ENCODE measurements around the gene NEUROG3. TPM values are rescaled to one million over a fixed set of nuclear protein-coding genes. Genes with fewer than 3 reads are reported as not detected.

NEUROG3 gene
- polyA plus RNA-seq, 1 experiment, result not detected

DNA sequence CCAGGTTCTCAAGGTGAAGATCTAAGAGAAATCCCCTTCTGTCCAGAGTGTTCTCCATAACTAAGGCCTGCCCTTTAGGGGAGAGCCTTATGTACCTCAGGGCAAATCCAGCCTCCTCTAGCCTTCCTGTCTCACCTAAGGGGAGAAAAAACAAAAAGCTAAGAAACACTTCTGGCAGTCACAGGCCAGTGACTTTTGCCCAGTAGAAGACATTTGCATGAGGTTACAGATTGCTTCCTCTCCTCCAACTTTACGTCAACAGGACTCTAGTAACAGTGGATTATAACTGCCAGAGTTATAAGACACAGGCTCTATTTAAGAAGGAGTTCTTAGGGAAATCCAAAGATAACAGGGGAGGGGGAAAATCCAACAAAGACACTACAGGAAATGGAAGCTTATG lies 40.9 kb upstream of the NEUROG3 start:
- H3K36me3 ChIP-seq (ENCODE audit: control insufficient read depth, insufficient read depth, low read length), result no peaks in the 10 kb centered on the region
- H3K27me3 ChIP-seq (ENCODE audit: control insufficient read depth, insufficient read depth, low read length), result peaks cover 12% of the 10 kb centered on the region
- ChIA-PET CTCF (interaction anchor here (1.5 to 1.9 kb wide), 2 partner anchors 15 to 18 kb away, joined by 5 to 6 read pairs; no protein-coding TSS in a partner anchor), POLR2A (no interaction called here)
- TF ChIP-seq, protein P1, sequence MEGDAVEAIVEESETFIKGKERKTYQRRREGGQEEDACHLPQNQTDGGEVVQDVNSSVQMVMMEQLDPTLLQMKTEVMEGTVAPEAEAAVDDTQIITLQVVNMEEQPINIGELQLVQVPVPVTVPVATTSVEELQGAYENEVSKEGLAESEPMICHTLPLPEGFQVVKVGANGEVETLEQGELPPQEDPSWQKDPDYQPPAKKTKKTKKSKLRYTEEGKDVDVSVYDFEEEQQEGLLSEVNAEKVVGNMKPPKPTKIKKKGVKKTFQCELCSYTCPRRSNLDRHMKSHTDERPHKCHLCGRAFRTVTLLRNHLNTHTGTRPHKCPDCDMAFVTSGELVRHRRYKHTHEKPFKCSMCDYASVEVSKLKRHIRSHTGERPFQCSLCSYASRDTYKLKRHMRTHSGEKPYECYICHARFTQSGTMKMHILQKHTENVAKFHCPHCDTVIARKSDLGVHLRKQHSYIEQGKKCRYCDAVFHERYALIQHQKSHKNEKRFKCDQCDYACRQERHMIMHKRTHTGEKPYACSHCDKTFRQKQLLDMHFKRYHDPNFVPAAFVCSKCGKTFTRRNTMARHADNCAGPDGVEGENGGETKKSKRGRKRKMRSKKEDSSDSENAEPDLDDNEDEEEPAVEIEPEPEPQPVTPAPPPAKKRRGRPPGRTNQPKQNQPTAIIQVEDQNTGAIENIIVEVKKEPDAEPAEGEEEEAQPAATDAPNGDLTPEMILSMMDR (IDR thresholded peaks at IDR 0.05; ENCODE audit: insufficient read depth, low read depth, low read length), result no peak
- no peak overlapping the region for H3K4me3 ChIP-seq (ENCODE audit: low read depth, low read length)
- DNase-seq (ENCODE audit: low read depth), result no peak

DNA sequence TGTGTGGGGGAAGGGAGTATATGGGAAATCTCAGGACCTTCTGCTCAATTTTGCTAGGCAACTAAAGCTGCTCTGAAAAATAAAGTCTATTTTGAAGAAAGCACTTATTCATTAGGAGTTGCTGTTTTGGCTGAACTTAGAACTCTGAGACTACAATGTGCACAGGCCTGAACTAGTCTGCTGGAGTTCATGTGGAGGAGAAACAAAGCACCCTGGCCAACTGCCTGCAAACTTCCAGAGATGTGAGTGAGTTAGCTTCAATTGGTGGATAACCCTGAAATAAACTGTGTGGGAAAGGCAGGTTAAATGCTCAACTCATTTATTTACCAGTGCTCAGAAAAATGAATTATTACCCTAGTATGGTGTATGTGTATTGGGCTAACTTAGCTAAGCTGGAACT lies 39.5 kb upstream of the NEUROG3 start:
- Histone ChIP-seq H3K36me3 (ENCODE audit: control insufficient read depth, insufficient read depth, low read length) (no peaks in the 10 kb centered on the region), H3K4me3 (ENCODE audit: low read depth, low read length) (no peak overlapping the region), H3K27me3 (ENCODE audit: control insufficient read depth, insufficient read depth, low read length) (peaks cover 8% of the 10 kb centered on the region)
- TF ChIP-seq, protein P1 (IDR thresholded peaks at IDR 0.05; ENCODE audit: insufficient read depth, low read depth, low read length), result no peak
- POLR2A ChIA-PET, result no interaction called here
- CTCF ChIA-PET, result interaction anchor here (1.2 to 1.9 kb wide), 3 partner anchors 17 to 30 kb away, joined by 3 to 6 read pairs (median 5); no protein-coding TSS in a partner anchor
- DNase-seq (ENCODE audit: low read depth), result no peak

DNA sequence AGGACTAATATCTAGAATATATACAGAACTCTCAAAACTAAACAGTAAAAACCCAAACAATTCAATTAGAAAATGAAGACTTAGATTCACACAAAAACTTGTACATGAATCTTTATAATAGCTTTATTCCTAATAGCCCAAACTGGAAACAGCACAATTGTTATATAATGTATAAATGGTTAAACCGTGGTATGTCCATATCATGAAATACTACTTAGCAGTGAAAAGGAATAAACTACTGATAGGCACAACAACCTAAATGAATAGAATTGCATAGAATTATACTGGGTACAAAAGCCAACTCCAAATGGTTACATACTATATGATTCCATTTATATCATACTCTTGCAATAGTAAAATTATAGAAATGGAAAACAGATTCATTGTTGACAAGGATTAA lies 35.9 kb upstream of the NEUROG3 start:
- CTCF ChIA-PET, result interaction anchor here (0.6 kb wide), 1 partner anchor 102 kb away, joined by 3 read pairs; no protein-coding TSS in a partner anchor
- POLR2A ChIA-PET, result no interaction called here
- TF ChIP-seq, protein P1 (IDR thresholded peaks at IDR 0.05; ENCODE audit: insufficient read depth, low read depth, low read length), result no peak
- H3K36me3 ChIP-seq (ENCODE audit: control insufficient read depth, insufficient read depth, low read length), result no peaks in the 10 kb centered on the region
- H3K27me3 ChIP-seq (ENCODE audit: control insufficient read depth, insufficient read depth, low read length), result 0 out of 2 replicates have a peak, but pooled peaks cover under 1% of the 10 kb centered on the region
- no peak for DNase-seq (ENCODE audit: low read depth)
- H3K4me3 ChIP-seq (ENCODE audit: low read depth, low read length), result no peak overlapping the region

DNA sequence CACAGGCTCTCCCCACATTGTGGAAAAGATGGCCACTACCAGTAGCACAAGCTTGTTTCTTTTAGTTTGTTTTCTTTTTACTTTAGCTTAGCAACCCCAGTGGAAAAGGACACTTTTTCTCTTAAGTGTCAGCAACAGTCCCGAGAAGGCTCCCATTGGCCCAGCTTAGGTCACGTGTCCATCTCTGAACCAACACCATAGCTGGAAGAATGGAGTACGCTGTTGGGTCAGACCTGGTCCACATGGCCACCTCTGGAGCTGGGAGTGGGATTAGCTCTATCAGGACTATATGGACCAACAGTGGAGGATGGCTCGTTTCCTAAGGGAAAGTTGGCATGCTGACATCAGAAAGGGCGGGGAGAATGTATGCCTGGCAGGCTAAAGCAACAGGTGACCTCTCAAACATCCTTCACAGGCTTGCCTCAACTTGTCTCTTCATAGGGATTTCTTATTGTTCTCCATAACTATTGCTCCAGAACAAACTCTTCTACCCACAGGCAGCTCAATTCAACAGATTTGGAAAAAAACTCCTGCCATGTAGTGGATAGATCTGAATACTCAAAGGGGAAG lies 27.6 kb upstream of the NEUROG3 start:
- CTCF ChIA-PET, result interaction anchor here (0.6 kb wide), 1 partner anchor 54 kb away, joined by 3 read pairs; no protein-coding TSS in a partner anchor

GRCh38 chr10:69588358-69588757 lies 15.1 kb upstream of the NEUROG3 start:
- CTCF ChIA-PET, result interaction anchor here (1.6 kb wide), 1 partner anchor 57 kb away, joined by 4 read pairs; no protein-coding TSS in a partner anchor
- POLR2A ChIA-PET, result no interaction called here
- TF ChIP-seq, protein P1 (IDR thresholded peaks at IDR 0.05; ENCODE audit: insufficient read depth, low read depth, low read length), result no peak
- no peak for DNase-seq (ENCODE audit: low read depth)
- 0 out of 2 replicates have a peak, but pooled peaks cover under 1% of the 10 kb centered on the region for H3K27me3 ChIP-seq (ENCODE audit: control insufficient read depth, insufficient read depth, low read length)
- no peak overlapping the region for H3K4me3 ChIP-seq (ENCODE audit: low read depth, low read length)
- H3K36me3 ChIP-seq (ENCODE audit: control insufficient read depth, insufficient read depth, low read length), result no peaks in the 10 kb centered on the region

More for the DNA sequence above, 27.6 kb upstream of the NEUROG3 start:
- no peak for DNase-seq (ENCODE audit: low read depth)
- Histone ChIP-seq H3K36me3 (ENCODE audit: control insufficient read depth, insufficient read depth, low read length) (no peaks in the 10 kb centered on the region), H3K4me3 (ENCODE audit: low read depth, low read length) (no peak overlapping the region), H3K27me3 (ENCODE audit: control insufficient read depth, insufficient read depth, low read length) (peaks cover 4% of the 10 kb centered on the region)
- POLR2A ChIA-PET, result no interaction called here
- TF ChIP-seq, protein P1 (IDR thresholded peaks at IDR 0.05; ENCODE audit: insufficient read depth, low read depth, low read length), result no peak
